Upper lobe of right lung (tissue), 1 donor: ENCODE results near the gene TCHP. TPM values are rescaled to one million over a fixed set of nuclear protein-coding genes. Genes with fewer than 3 reads are reported as not detected.
A peak's percentile ranks its signal among the peaks of the same experiment; 100 is the strongest.
"Not testable (repeated sequence)": the region's sequence is repeated elsewhere in the genome, so short reads cannot be mapped to it uniquely, and the experiment has no call there.

Source experiments
- ATAC-seq: fragments of 200-7000 bp; cut with Tn5 transposase; one replicate; pipeline ENCODE4 v1.9.1; 2020; ENCODE audit warnings: mild to moderate bottlenecking, moderate library complexity
- DNase-seq: peaks from one replicate; pipeline ENCODE4 v3.0.0-alpha.2; 2020
- H3K27ac ChIP-seq: fragments of 200-600 bp; one replicate; pipeline ENCODE4 v1.8.0; 2022
- H3K27me3 ChIP-seq: fragments of 200-600 bp; one replicate; pipeline ENCODE4 v1.8.0; 2022; ENCODE audit warnings: mild to moderate bottlenecking
- H3K36me3 ChIP-seq: fragments of 200-600 bp; one replicate; pipeline ENCODE4 v1.8.0; 2022
- H3K4me1 ChIP-seq: fragments of 200-600 bp; one replicate; pipeline ENCODE4 v1.8.0; 2022
- H3K4me3 ChIP-seq: fragments of 200-600 bp; one replicate; pipeline ENCODE4 v1.8.0; 2022; ENCODE audit warnings: mild to moderate bottlenecking
- H3K9me3 ChIP-seq: fragments of 200-600 bp; one replicate; pipeline ENCODE4 v1.8.0; 2022
- intact Hi-C: fragments of 100-400 bp; cut with DNase I; formaldehyde crosslinking; loops from one replicate; pipeline ENCODE4 v1.11.0; 2022
- long read RNA-seq: library from polyadenylated mRNA; unstranded; transcript quantifications from one replicate; pipeline ENCODE4 v2.0.0, GENCODE V29; 2021
- total RNA-seq: library from RNA; stranded (reverse); fragmentation: NEBNext Ultra II Directional; extraction: Animal tissue kit (Norgen Biotek cat#: 25700); gene quantifications from one replicate; pipeline ENCODE4 v1.2.1, GENCODE V29; 2021
- TF ChIP-seq, protein P1 (sequence below): fragments of 200-600 bp; IDR thresholded peaks from one replicate; pipeline ENCODE4 v1.8.0; 2022; ENCODE audit warnings: antibody characterized with exemption
- donor health status: DM: no; HTN: yes; CAD: no; lungs with severe emphysema.

TCHP gene
- 16.5 TPM for total RNA-seq
- long read RNA-seq, transcript TCHP-202 (13 exons, 3,090 nt) = major isoform, 26 of 37 reads
- long read RNA-seq, partial matches to known transcripts = 2 of 37 reads
- long read RNA-seq, other reads (novel, unspliced or antisense) = 8 of 37 reads

- TF ChIP-seq, protein P1, sequence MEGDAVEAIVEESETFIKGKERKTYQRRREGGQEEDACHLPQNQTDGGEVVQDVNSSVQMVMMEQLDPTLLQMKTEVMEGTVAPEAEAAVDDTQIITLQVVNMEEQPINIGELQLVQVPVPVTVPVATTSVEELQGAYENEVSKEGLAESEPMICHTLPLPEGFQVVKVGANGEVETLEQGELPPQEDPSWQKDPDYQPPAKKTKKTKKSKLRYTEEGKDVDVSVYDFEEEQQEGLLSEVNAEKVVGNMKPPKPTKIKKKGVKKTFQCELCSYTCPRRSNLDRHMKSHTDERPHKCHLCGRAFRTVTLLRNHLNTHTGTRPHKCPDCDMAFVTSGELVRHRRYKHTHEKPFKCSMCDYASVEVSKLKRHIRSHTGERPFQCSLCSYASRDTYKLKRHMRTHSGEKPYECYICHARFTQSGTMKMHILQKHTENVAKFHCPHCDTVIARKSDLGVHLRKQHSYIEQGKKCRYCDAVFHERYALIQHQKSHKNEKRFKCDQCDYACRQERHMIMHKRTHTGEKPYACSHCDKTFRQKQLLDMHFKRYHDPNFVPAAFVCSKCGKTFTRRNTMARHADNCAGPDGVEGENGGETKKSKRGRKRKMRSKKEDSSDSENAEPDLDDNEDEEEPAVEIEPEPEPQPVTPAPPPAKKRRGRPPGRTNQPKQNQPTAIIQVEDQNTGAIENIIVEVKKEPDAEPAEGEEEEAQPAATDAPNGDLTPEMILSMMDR = peak; percentile 45
- peak within 1 kb of the TSS; percentile 86 for H3K27ac ChIP-seq
- H3K36me3 ChIP-seq = peaks cover 22% of the 10 kb centered on the region
- H3K27me3 ChIP-seq = no peaks in the 10 kb centered on the region
- no peaks in the 10 kb centered on the region for H3K9me3 ChIP-seq
- intact Hi-C loops = no loop called here
- peaks cover 16% of the 10 kb centered on the region for H3K4me1 ChIP-seq
- peak within 1 kb of the TSS; percentile 80 for H3K4me3 ChIP-seq
- ATAC-seq (peak; percentile 98), DNase-seq (peak; percentile 92)
Measured at GRCh38 chr12:109899783-109900751, at the start of gene TCHP. Gene TCHP, plus strand, starts transcription at chr12:109900274. Its CDS starts 2,753 bp downstream, at chr12:109903027.

GRCh38 chr12:109850518-109850917, 49.6 kb upstream of the TCHP start:
- DNase-seq, H3K27me3 ChIP-seq, intact Hi-C loops: not testable (repeated sequence)

GRCh38 chr12:109855377-109855776, 44.7 kb upstream of the TCHP start:
- no peak overlapping the region for H3K27ac ChIP-seq
- ATAC-seq (no peak), DNase-seq (no peak)
- no peaks in the 10 kb centered on the region for H3K4me1 ChIP-seq
- peaks cover 51% of the 10 kb centered on the region for H3K36me3 ChIP-seq
- H3K27me3 ChIP-seq = no peaks in the 10 kb centered on the region
- TF ChIP-seq, protein P1 = no peak
- H3K9me3 ChIP-seq = no peaks in the 10 kb centered on the region
- intact Hi-C loops = no loop called here
- no peak overlapping the region for H3K4me3 ChIP-seq

More at GRCh38 chr12:109850518-109850917, 49.6 kb upstream of the TCHP start:
- H3K9me3 ChIP-seq, ATAC-seq, H3K27ac ChIP-seq, H3K4me1 ChIP-seq, H3K4me3 ChIP-seq: not testable (repeated sequence)
- H3K36me3 ChIP-seq = peaks cover 25% of the 10 kb centered on the region

GRCh38 chr12:109857715-109858114, 42.4 kb upstream of the TCHP start:
- DNase-seq = no peak
- TF ChIP-seq, protein P1 = no peak
- no peak for ATAC-seq
- H3K4me1 ChIP-seq = no peaks in the 10 kb centered on the region
- no peaks in the 10 kb centered on the region for H3K27me3 ChIP-seq
- no peak overlapping the region for H3K27ac ChIP-seq
- H3K4me3 ChIP-seq = no peak overlapping the region
- intact Hi-C loops = no loop called here
- H3K36me3 ChIP-seq = peaks cover 60% of the 10 kb centered on the region
- H3K9me3 ChIP-seq = no peaks in the 10 kb centered on the region

DNA sequence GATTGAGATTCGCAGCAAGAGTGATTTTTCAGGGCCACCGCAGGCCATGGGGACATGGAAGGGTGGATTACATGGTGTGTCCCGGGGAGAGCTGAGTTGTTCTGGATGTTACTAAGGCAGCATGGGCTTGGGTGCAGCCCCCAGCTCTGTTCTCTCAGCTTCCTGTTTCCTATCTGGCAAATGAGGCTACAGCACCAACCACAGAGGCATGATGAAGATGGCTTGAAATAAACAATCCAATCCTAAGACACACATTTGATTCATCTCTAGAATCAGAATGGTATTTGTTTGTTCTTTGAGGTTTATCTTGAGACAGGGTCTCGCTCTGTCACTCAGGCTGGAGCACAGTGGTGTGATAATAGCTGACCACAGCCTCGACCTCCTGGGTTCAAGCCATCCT, 41.3 kb upstream of the TCHP start:
- Histone ChIP-seq H3K9me3 (no peaks in the 10 kb centered on the region), H3K4me3 (no peak overlapping the region), H3K27me3 (no peaks in the 10 kb centered on the region), H3K36me3 (peaks cover 60% of the 10 kb centered on the region), H3K4me1 (peaks cover under 1% of the 10 kb centered on the region), H3K27ac (no peak overlapping the region)
- intact Hi-C loops = no loop called here
- DNase-seq (no peak), ATAC-seq (no peak)
- TF ChIP-seq, protein P1 = no peak

DNA sequence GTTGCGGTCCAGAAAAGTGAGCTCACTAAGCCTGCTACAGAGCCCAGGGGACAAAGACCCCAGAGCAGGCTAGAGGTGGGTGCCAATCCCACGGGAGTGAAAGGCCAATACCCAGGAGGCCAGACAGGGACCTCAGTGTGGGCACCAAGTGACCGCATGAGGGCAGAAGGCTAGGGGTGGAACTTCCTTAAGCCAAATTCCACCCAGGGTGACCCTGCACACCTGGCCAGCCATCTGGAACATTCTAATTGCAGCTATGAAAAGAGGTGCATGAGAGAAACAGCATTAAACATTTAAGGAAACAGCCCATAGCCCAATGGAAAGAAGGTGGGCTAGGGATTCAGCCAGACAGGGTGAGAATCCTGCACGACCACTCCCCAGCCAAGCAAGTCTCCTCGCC, 39.1 kb upstream of the TCHP start:
- H3K36me3 ChIP-seq = peaks cover 40% of the 10 kb centered on the region
- H3K4me3 ChIP-seq = no peak overlapping the region
- no peak for DNase-seq
- intact Hi-C loops = no loop called here
- TF ChIP-seq, protein P1 = no peak
- H3K27ac ChIP-seq = no peak overlapping the region
- H3K4me1 ChIP-seq = peaks cover 18% of the 10 kb centered on the region
- ATAC-seq = no peak
- H3K27me3 ChIP-seq = no peaks in the 10 kb centered on the region
- no peaks in the 10 kb centered on the region for H3K9me3 ChIP-seq
